GM10248 (cell line): ENCODE results near the gene WDR93.
A peak's percentile ranks its signal among the peaks of the same experiment; 100 is the strongest.

Source experiments
- CTCF ChIA-PET: fragments of 300-600 bp; sonication (Branson Sonifier 250); formaldehyde crosslinking; extraction: SDS; loops from one replicate; lab custom pipeline; 2021; ENCODE audit warnings: antibody characterized with exemption; lab: Yijun Ruan, JAX
- POLR2A ChIA-PET: fragments of 350-650 bp; sonication (Branson Sonifier 250); formaldehyde crosslinking; extraction: SDS; loops from one replicate; lab custom pipeline; 2020; ENCODE audit warnings: antibody characterized with exemption; lab: Yijun Ruan, JAX
- DNase-seq: peaks from one replicate; pipeline ENCODE4 v3.0.0; 2012; ENCODE audit errors: extremely low spot score
- TF ChIP-seq, protein P1 (sequence below): IDR thresholded peaks from 2 replicates; pipeline ENCODE4 v1.5.1; 2012; ENCODE audit warnings: mild to moderate bottlenecking, low read depth; ENCODE audit errors: extremely low read depth, missing control alignments, control extremely low read depth

Gene WDR93

DNA sequence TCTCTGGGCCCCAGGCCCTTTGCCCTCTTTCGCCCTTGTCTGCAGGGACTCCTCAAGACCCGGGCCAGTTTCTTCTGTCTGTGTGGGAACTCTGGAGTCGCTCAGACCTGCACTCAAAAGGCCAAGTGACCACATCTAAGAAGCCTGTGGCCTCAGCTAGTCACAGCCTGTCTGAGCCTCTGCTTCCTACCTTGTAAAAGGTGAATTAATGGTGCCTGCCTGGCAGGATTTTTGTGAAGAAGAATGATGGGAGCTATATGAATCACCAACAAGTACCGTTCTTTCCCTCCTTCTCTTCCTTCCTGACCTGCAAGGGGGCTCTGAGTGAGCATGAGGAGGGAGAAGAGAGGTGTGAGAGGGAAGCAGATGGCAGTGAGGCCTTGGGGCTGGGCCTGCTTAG is 18.9 kb upstream of the WDR93 start:
- DNase-seq: no peak
- CTCF ChIA-PET: interaction anchor here (1.3 to 2.7 kb wide), 3 partner anchors 8 to 30 kb away, joined by 3 to 20 read pairs (median 4); no protein-coding TSS in a partner anchor
- TF ChIP-seq, protein P1, sequence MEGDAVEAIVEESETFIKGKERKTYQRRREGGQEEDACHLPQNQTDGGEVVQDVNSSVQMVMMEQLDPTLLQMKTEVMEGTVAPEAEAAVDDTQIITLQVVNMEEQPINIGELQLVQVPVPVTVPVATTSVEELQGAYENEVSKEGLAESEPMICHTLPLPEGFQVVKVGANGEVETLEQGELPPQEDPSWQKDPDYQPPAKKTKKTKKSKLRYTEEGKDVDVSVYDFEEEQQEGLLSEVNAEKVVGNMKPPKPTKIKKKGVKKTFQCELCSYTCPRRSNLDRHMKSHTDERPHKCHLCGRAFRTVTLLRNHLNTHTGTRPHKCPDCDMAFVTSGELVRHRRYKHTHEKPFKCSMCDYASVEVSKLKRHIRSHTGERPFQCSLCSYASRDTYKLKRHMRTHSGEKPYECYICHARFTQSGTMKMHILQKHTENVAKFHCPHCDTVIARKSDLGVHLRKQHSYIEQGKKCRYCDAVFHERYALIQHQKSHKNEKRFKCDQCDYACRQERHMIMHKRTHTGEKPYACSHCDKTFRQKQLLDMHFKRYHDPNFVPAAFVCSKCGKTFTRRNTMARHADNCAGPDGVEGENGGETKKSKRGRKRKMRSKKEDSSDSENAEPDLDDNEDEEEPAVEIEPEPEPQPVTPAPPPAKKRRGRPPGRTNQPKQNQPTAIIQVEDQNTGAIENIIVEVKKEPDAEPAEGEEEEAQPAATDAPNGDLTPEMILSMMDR: no peak
- POLR2A ChIA-PET: no interaction called here

DNA sequence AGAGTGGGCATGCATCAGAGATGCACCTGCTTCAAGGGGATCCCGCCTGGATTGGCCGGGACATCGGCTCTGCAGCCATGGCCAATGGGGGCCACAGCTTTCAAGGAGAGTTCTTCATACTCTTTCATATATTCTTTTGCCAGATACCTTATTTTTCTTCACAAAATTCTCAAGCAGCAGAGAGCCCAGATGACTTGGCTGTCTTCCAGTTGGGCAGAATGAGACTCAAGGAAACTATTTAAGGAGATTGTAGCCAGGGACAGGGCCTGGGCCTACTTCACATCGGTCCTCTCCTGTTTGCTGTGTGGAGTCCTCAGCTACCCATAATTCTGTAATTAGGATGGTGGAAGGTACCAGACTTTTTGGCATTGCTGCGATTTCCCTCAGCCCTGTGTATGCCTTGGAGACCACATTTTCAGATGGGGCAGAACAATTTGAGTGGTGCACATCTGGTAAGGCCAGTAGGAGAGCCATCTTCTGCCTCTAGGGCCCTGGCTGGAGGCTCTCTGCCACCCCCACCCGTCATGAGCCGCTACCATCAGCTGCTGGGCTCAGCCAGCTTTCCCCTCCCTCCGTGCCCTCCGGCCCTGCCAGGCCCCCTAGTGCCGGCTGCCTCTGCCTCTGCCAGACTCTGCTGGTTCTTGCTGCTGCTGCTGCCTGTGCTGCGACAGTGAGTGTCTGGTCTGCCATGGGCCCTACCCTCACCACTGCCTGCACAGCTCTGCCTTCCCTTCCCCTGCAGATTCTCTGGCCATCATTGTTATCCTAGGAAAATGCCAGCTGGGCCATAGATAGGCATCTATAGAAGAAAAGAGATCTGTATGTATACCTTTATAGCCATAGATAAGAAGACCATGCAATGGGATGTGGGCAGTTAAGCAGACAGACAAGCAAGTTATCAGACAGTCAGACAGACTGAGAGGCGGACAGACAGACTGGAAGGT is 18.1 kb upstream of the WDR93 start:
- TF ChIP-seq, protein P1: no peak
- ChIA-PET POLR2A (no interaction called here), CTCF (interaction anchor here (1.1 to 2.7 kb wide), 5 partner anchors 9 to 68 kb away, joined by 4 to 20 read pairs (median 5); no protein-coding TSS in a partner anchor)
- DNase-seq: no peak

DNA sequence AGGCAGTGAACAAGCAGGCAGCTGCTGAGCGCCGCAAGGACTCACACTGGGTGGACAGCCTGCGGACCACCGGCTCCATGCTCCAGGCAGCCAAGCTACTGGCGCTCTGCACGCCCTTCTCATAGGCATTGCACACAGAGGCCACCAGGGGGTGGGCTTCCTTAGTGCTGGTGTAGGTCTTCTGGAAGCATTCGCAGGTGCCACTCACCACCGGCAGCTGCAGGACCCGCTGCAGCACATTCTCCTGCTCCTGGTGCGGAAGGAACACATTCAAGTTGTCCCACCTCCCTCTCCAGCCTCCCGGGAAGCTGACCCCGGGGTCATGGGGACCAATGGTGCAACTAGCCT is 17.5 kb upstream of the WDR93 start:
- TF ChIP-seq, protein P1: peak; percentile 35
- CTCF ChIA-PET: interaction anchor here (1.1 to 2.7 kb wide), 4 partner anchors 10 to 67 kb away, joined by 4 to 20 read pairs (median 6); no protein-coding TSS in a partner anchor
- peak; percentile 61 for DNase-seq
- POLR2A ChIA-PET: no interaction called here

DNA sequence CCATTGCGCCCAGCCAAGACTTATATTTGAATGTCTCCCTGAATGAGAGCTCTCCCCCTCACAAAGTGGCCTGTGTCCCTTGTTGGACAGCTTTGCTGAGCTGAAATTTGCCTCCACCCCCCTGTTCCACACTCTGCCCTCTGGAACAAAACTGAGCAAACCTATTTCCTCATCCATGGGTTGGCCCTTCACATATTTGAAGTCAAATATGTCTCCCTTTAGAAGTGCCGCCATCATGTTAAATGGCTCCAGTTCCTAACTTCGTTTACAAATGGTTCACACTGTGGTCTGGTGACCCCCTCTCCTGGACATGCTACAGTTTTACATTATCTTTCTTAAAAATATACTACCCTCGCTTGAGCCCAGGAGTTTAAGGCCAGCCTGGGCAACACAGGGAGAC is 16.1 kb upstream of the WDR93 start:
- TF ChIP-seq, protein P1: no peak
- ChIA-PET POLR2A (interaction anchor here (0.7 kb wide), 1 partner anchor 552 kb away, joined by 9 read pairs; no protein-coding TSS in a partner anchor), CTCF (no interaction called here)
- no peak for DNase-seq

DNA sequence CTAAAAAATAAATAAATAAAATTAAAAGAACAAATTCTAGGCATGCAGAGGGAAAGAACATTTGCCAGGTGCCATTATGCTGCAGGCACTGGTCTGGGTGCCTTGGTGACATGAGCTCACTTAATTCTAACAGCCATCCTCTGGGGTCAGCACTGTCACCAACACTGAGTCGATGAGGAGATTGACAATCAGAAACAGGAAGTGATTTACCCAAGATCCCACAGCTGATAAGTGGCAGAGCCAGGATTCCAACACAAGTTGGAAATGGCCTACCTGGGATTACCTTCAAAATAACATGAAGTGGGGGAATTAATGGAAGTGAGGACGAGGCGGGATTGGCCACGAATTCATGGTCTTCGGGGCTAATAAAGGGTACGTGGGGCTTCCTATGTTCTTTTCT is 15.0 kb upstream of the WDR93 start:
- TF ChIP-seq, protein P1: no peak
- no peak for DNase-seq
- ChIA-PET POLR2A (no interaction called here), CTCF (no interaction called here)

DNA sequence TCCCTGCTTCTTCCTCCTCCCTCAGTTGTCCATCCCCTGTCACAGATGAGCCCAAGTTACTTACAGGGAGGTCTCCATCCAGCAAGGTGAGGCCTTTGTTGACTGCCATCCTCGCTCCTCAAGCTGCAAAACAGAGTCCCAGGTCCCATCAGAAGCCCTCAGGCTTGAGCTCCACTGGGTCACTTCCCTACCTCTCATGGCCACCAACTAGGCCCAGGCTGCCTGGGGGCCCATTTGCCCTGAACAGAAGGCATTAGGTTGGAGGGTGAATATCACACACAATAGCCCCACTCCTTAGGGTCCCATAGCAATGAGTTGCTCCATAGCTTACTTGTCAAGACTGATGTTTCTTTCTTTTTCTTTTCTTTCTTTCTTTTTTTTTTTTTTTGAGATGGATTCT is 13.2 kb upstream of the WDR93 start:
- CTCF ChIA-PET: no interaction called here
- POLR2A ChIA-PET: no interaction called here
- TF ChIP-seq, protein P1: no peak
- DNase-seq: no peak
